HG03457 (cell line): ENCODE results near the gene TMEM245.
A peak's percentile ranks its signal among the peaks of the same experiment; 100 is the strongest.
"Not testable (repeated sequence)": the region's sequence is repeated elsewhere in the genome, so short reads cannot be mapped to it uniquely, and the experiment has no call there.

Source experiments
- ATAC-seq: cut with Tn5 transposase; IDR thresholded peaks from one replicate; pipeline ENCODE4 v1.9.1; 2021; ENCODE audit warnings: moderate number of reproducible peaks; ENCODE audit not compliant: unreplicated experiment

Gene TMEM245

GRCh38 chr9:109133533-109133932 is 13.8 kb upstream of the TMEM245 start:
- no peak for ATAC-seq

GRCh38 chr9:109132567-109133021 is 12.8 kb upstream of the TMEM245 start:
- ATAC-seq: no peak

GRCh38 chr9:109129470-109130197 is 9.9 kb upstream of the TMEM245 start:
- no peak for ATAC-seq

GRCh38 chr9:109126671-109127070 is 6.9 kb upstream of the TMEM245 start:
- not testable (repeated sequence) for ATAC-seq

- ATAC-seq: no peak
Observed at GRCh38 chr9:109124121-109124520, 4.4 kb upstream of the TMEM245 start.

- ATAC-seq: peak; percentile 29
Observed at GRCh38 chr9:109122726-109123621, 3.2 kb upstream of the TMEM245 start.

- no peak for ATAC-seq
Observed at GRCh38 chr9:109121232-109121796, 1.6 kb upstream of the TMEM245 start.

- no peak for ATAC-seq
Observed at GRCh38 chr9:109120204-109120789, 550 bp upstream of the TMEM245 start.

- ATAC-seq: no peak
Observed at GRCh38 chr9:109118808-109119438, 824 bp downstream of the TMEM245 start.

GRCh38 chr9:109117856-109118807 is 1.6 kb downstream of the TMEM245 start:
- ATAC-seq: no peak

- ATAC-seq: no peak
Observed at GRCh38 chr9:109115931-109116526, 3.7 kb downstream of the TMEM245 start.

- no peak for ATAC-seq
Observed at GRCh38 chr9:109114670-109115069, 5.1 kb downstream of the TMEM245 start.

- ATAC-seq: no peak
Observed at GRCh38 chr9:109113892-109114609, 5.7 kb downstream of the TMEM245 start.

- ATAC-seq: no peak
Observed at GRCh38 chr9:109113254-109113653, 6.5 kb downstream of the TMEM245 start.

- peak; percentile 68 for ATAC-seq
Observed at GRCh38 chr9:109110329-109111021, 9.3 kb downstream of the TMEM245 start.

GRCh38 chr9:109109967-109110328 is 9.8 kb downstream of the TMEM245 start:
- no peak for ATAC-seq

- ATAC-seq: no peak
Observed at GRCh38 chr9:109108318-109108717, 11.4 kb downstream of the TMEM245 start.
